HL-60 (cell line): Measurements from ENCODE around the gene ATP6V1B1.

Source experiments
- CTCF ChIP-seq: IDR thresholded peaks from one replicate; pipeline ENCODE4 v1.5.1; 2011; ENCODE audit warnings: low read length, control low read depth, inconsistent platforms; ENCODE audit not compliant: insufficient read depth
- GABPA ChIP-seq: IDR thresholded peaks from 2 replicates; pipeline ENCODE4 v1.6.1; 2012; ENCODE audit warnings: low read depth
- TF ChIP-seq, protein P1 (sequence below): IDR thresholded peaks from 2 replicates; pipeline ENCODE4 v1.6.1; 2012; ENCODE audit warnings: low read depth; ENCODE audit not compliant: insufficient replicate concordance

GRCh38 chr2:70934981-70935380 lies 719 bp upstream of the ATP6V1B1 start:
- TF ChIP-seq CTCF (no peak), GABPA (no peak)
- TF ChIP-seq, protein P1, sequence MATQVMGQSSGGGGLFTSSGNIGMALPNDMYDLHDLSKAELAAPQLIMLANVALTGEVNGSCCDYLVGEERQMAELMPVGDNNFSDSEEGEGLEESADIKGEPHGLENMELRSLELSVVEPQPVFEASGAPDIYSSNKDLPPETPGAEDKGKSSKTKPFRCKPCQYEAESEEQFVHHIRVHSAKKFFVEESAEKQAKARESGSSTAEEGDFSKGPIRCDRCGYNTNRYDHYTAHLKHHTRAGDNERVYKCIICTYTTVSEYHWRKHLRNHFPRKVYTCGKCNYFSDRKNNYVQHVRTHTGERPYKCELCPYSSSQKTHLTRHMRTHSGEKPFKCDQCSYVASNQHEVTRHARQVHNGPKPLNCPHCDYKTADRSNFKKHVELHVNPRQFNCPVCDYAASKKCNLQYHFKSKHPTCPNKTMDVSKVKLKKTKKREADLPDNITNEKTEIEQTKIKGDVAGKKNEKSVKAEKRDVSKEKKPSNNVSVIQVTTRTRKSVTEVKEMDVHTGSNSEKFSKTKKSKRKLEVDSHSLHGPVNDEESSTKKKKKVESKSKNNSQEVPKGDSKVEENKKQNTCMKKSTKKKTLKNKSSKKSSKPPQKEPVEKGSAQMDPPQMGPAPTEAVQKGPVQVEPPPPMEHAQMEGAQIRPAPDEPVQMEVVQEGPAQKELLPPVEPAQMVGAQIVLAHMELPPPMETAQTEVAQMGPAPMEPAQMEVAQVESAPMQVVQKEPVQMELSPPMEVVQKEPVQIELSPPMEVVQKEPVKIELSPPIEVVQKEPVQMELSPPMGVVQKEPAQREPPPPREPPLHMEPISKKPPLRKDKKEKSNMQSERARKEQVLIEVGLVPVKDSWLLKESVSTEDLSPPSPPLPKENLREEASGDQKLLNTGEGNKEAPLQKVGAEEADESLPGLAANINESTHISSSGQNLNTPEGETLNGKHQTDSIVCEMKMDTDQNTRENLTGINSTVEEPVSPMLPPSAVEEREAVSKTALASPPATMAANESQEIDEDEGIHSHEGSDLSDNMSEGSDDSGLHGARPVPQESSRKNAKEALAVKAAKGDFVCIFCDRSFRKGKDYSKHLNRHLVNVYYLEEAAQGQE, result no peak
